H1 (cell line): Measurements from ENCODE around the gene CUX1. TPM values are rescaled to one million over a fixed set of nuclear protein-coding genes. Genes with fewer than 3 reads are reported as not detected.

Experiments
- ASH2L ChIP-seq: fragments of 200-600, 300-600 bp; sonication (generic); IDR thresholded peaks from one replicate; pipeline ENCODE4 v1.7.1; 2017; ENCODE audit warnings: low read length
- CEBPB ChIP-seq: IDR thresholded peaks from 2 replicates; pipeline ENCODE4 v1.6.1; 2012; ENCODE audit warnings: low read depth, low read length
- CHD2 ChIP-seq: IDR thresholded peaks from 2 replicates; pipeline ENCODE4 v1.6.1; 2012; ENCODE audit warnings: low read length, improper control_type of control experiment
- KDM4A ChIP-seq: IDR thresholded peaks from one replicate; pipeline ENCODE4 v1.7.1; 2012; ENCODE audit warnings: low read depth, mild to moderate bottlenecking, moderate library complexity, low read length, inconsistent platforms; ENCODE audit not compliant: severe bottlenecking
- ZNF274 ChIP-seq: IDR thresholded peaks from 2 replicates; pipeline ENCODE4 v1.7.0; 2012; ENCODE audit warnings: low read length, borderline replicate concordance; ENCODE audit errors: extremely low read depth
- polyA plus RNA-seq, 7 experiments: library from polyadenylated mRNA; depleted of rRNA in 3 of 7; stranded (reverse) in 5 of 7; unstranded in 2 of 7; fragments of >200 nt in 5 of 7; fragments of 200-250 nt in 2 of 7; gene quantifications; 1 replicate in 5 of 7; 2 replicates in 1 of 7; 4 replicates in 1 of 7; pipeline versions ENCODE4 v1.2.1 to v1.2.3, GENCODE V29; 2011 to 2013; ENCODE audit warnings: missing spikeins in 2 of 7, mixed read lengths in 2 of 7
- total RNA-seq: library from RNA; stranded (reverse); fragmentation: NEBNext Ultra II Directional; extraction: Animal tissue kit (Norgen Biotek cat#: 25700); gene quantifications from 2 replicates; pipeline ENCODE4 v1.2.1, GENCODE V29; 2021
- TF ChIP-seq, protein P1 (sequence below): fragments of 300-600 bp; sonication (generic); IDR thresholded peaks from 2 replicates; pipeline ENCODE4 v1.7.1; 2012; ENCODE audit warnings: low read length, moderate library complexity, mild to moderate bottlenecking, inconsistent platforms; ENCODE audit not compliant: insufficient replicate concordance
- TF ChIP-seq, protein P2 (sequence below): IDR thresholded peaks from 2 replicates; pipeline ENCODE4 v1.6.1; 2011; ENCODE audit warnings: low read depth, mild to moderate bottlenecking, low read length; ENCODE audit not compliant: insufficient read depth
- TF ChIP-seq, protein P3 (sequence below): IDR thresholded peaks from 2 replicates; pipeline ENCODE4 v1.6.1; 2012; ENCODE audit warnings: low read length, inconsistent platforms

The CUX1 gene
- total and polyA plus RNA-seq, 2 of the 8 experiments (the other 6 are each of a cell fraction or from before 2014, with no cell fraction given): 21.6 to 65.9 TPM

DNA sequence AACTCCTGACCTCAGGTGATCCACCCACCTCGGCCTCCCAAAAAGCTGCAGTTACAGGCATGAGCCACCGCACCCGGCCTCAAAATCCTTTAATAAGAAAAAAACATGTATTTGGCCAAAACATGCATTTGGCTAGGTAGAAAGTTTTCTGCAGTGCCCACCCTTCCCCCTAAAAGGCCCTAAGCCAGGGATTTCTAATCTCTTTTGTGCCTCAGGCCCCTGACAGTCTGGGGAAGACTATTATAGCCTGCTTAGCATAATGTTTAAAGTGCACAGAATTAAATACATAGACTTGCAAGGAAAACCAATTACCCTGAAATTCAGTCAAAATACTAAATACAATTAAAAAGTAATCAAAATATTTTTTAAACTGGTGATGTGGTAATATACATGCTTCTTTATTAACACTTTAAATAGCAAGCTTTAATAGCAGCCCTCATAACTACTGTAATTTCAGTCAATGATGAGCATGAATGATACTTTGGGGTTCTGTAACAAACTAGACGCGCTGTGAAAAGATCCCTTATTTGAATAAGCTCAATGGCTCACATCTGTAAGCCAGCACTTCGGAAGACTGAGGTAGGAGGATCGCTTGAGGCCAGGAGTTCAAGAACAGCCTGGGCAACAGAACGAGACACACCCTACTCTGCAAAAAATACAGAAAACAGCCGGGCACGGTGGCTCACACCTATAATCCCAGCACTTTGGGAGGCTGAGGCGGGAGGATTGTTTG is 508.9 kb downstream of the CUX1 start (continued):
- TF ChIP-seq, protein P1, sequence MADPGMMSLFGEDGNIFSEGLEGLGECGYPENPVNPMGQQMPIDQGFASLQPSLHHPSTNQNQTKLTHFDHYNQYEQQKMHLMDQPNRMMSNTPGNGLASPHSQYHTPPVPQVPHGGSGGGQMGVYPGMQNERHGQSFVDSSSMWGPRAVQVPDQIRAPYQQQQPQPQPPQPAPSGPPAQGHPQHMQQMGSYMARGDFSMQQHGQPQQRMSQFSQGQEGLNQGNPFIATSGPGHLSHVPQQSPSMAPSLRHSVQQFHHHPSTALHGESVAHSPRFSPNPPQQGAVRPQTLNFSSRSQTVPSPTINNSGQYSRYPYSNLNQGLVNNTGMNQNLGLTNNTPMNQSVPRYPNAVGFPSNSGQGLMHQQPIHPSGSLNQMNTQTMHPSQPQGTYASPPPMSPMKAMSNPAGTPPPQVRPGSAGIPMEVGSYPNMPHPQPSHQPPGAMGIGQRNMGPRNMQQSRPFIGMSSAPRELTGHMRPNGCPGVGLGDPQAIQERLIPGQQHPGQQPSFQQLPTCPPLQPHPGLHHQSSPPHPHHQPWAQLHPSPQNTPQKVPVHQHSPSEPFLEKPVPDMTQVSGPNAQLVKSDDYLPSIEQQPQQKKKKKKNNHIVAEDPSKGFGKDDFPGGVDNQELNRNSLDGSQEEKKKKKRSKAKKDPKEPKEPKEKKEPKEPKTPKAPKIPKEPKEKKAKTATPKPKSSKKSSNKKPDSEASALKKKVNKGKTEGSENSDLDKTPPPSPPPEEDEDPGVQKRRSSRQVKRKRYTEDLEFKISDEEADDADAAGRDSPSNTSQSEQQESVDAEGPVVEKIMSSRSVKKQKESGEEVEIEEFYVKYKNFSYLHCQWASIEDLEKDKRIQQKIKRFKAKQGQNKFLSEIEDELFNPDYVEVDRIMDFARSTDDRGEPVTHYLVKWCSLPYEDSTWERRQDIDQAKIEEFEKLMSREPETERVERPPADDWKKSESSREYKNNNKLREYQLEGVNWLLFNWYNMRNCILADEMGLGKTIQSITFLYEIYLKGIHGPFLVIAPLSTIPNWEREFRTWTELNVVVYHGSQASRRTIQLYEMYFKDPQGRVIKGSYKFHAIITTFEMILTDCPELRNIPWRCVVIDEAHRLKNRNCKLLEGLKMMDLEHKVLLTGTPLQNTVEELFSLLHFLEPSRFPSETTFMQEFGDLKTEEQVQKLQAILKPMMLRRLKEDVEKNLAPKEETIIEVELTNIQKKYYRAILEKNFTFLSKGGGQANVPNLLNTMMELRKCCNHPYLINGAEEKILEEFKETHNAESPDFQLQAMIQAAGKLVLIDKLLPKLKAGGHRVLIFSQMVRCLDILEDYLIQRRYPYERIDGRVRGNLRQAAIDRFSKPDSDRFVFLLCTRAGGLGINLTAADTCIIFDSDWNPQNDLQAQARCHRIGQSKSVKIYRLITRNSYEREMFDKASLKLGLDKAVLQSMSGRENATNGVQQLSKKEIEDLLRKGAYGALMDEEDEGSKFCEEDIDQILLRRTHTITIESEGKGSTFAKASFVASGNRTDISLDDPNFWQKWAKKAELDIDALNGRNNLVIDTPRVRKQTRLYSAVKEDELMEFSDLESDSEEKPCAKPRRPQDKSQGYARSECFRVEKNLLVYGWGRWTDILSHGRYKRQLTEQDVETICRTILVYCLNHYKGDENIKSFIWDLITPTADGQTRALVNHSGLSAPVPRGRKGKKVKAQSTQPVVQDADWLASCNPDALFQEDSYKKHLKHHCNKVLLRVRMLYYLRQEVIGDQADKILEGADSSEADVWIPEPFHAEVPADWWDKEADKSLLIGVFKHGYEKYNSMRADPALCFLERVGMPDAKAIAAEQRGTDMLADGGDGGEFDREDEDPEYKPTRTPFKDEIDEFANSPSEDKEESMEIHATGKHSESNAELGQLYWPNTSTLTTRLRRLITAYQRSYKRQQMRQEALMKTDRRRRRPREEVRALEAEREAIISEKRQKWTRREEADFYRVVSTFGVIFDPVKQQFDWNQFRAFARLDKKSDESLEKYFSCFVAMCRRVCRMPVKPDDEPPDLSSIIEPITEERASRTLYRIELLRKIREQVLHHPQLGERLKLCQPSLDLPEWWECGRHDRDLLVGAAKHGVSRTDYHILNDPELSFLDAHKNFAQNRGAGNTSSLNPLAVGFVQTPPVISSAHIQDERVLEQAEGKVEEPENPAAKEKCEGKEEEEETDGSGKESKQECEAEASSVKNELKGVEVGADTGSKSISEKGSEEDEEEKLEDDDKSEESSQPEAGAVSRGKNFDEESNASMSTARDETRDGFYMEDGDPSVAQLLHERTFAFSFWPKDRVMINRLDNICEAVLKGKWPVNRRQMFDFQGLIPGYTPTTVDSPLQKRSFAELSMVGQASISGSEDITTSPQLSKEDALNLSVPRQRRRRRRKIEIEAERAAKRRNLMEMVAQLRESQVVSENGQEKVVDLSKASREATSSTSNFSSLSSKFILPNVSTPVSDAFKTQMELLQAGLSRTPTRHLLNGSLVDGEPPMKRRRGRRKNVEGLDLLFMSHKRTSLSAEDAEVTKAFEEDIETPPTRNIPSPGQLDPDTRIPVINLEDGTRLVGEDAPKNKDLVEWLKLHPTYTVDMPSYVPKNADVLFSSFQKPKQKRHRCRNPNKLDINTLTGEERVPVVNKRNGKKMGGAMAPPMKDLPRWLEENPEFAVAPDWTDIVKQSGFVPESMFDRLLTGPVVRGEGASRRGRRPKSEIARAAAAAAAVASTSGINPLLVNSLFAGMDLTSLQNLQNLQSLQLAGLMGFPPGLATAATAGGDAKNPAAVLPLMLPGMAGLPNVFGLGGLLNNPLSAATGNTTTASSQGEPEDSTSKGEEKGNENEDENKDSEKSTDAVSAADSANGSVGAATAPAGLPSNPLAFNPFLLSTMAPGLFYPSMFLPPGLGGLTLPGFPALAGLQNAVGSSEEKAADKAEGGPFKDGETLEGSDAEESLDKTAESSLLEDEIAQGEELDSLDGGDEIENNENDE: no peak
- no peak for TF ChIP-seq CHD2
- TF ChIP-seq, protein P2, sequence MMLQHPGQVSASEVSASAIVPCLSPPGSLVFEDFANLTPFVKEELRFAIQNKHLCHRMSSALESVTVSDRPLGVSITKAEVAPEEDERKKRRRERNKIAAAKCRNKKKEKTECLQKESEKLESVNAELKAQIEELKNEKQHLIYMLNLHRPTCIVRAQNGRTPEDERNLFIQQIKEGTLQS: no peak
- TF ChIP-seq, protein P3, sequence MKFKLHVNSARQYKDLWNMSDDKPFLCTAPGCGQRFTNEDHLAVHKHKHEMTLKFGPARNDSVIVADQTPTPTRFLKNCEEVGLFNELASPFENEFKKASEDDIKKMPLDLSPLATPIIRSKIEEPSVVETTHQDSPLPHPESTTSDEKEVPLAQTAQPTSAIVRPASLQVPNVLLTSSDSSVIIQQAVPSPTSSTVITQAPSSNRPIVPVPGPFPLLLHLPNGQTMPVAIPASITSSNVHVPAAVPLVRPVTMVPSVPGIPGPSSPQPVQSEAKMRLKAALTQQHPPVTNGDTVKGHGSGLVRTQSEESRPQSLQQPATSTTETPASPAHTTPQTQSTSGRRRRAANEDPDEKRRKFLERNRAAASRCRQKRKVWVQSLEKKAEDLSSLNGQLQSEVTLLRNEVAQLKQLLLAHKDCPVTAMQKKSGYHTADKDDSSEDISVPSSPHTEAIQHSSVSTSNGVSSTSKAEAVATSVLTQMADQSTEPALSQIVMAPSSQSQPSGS: no peak
- no peak for TF ChIP-seq ASH2L
- TF ChIP-seq CEBPB: no peak
- TF ChIP-seq KDM4A: no peak
- TF ChIP-seq ZNF274: no peak
